ENCODE data around the gene PER1. TPM values are rescaled to one million over a fixed set of nuclear protein-coding genes. Genes with fewer than 3 reads are reported as not detected.

PER1 gene
- total and polyA plus RNA-seq, 2 of the 13 experiments (the other 11 are each of a cell fraction or from before 2014, with no cell fraction given), result 2.6 to 3.6 TPM

GRCh38 chr17:8152112-8152775 is at the start of gene PER1 (continued):
- TF ChIP-seq ZFP36 (IDR thresholded peaks at IDR 0.05; ENCODE audit: borderline replicate concordance, low read depth, low read length, partially characterized antibody), result no peak
- no peak for TF ChIP-seq ZNF670 (CRISPR knock-in tag; IDR thresholded peaks at IDR 0.05; ENCODE audit: borderline replicate concordance)
- no peak for TF ChIP-seq ZC3H4 (CRISPR knock-in tag; IDR thresholded peaks at IDR 0.05; ENCODE audit: borderline replicate concordance)
- TF ChIP-seq HES4 (CRISPR knock-in tag; IDR thresholded peaks at IDR 0.05; ENCODE audit: borderline replicate concordance), result peak; percentile 29; the same call in 1 of the 2 replicates
- no peak for TF ChIP-seq JUNB (CRISPR knock-in tag; IDR thresholded peaks at IDR 0.05; ENCODE audit: borderline replicate concordance)
- no peak for TF ChIP-seq ZNF407 (CRISPR knock-in tag; IDR thresholded peaks at IDR 0.05; ENCODE audit: not compliant biosample characterization)
- TF ChIP-seq RFX3 (CRISPR knock-in tag; IDR thresholded peaks at IDR 0.05), result no peak
- no peak for TF ChIP-seq ZNF318 (CRISPR knock-in tag; IDR thresholded peaks at IDR 0.05)
- TF ChIP-seq ZNF451 (CRISPR knock-in tag; IDR thresholded peaks at IDR 0.05), result 0 out of 2 replicates have a peak, but pooled peaks have one; percentile 37
- TF ChIP-seq ZNF652 (CRISPR knock-in tag; IDR thresholded peaks at IDR 0.05; ENCODE audit: borderline replicate concordance, low read depth), result no peak
- TF ChIP-seq MED13 (CRISPR knock-in tag; IDR thresholded peaks at IDR 0.05), result no peak

Measured in HepG2 (cell line).